HEK293 (cell line): ENCODE results near the gene CHST15.

Experiments used
- CTCF ChIA-PET: fragments of 350-600 bp; formaldehyde crosslinking; extraction: SDS; loops from one replicate; lab custom pipeline; 2021; ENCODE audit warnings: antibody characterized with exemption; lab: Yijun Ruan, JAX
- POLR2A ChIA-PET: fragments of 300-600 bp; formaldehyde crosslinking; extraction: SDS; loops from one replicate; lab custom pipeline; 2020; ENCODE audit warnings: antibody characterized with exemption, inconsistent platforms; lab: Yijun Ruan, JAX
- H3K27ac ChIP-seq: fragments of 200-500 bp; sonication (Bioruptor generic); 2 replicates; pipeline ENCODE4 v1.5.1; 2014; ENCODE audit warnings: low read depth, low read length, control low read depth, inconsistent platforms; ENCODE audit errors: extremely low read depth
- H3K36me3 ChIP-seq, 2 experiments: fragments of 200-500 bp in 1 of 2; sonication (Bioruptor generic) in 1 of 2; 1 replicate in 1 of 2; 2 replicates in 1 of 2; pipeline ENCODE4 v1.5.1; 2014 to 2017; ENCODE audit warnings: inconsistent platforms in 2 of 2, low read length in 2 of 2; ENCODE audit not compliant: control insufficient read depth in 2 of 2, insufficient read depth in 1 of 2
- H3K4me1 ChIP-seq: fragments of 200-500 bp; sonication (Bioruptor generic); 2 replicates; pipeline ENCODE4 v1.5.1; 2014; ENCODE audit warnings: mild to moderate bottlenecking, low read length, inconsistent platforms; ENCODE audit not compliant: control insufficient read depth, insufficient read depth
- H3K4me3 ChIP-seq: 2 replicates; pipeline ENCODE4 v1.5.1; 2011; ENCODE audit warnings: low read depth, mild to moderate bottlenecking, control low read depth, low read length, moderate library complexity
- H3K9me3 ChIP-seq: fragments of 200-500 bp; sonication (Bioruptor generic); 2 replicates; pipeline ENCODE4 v1.5.1; 2014; ENCODE audit warnings: low read depth, low read length, inconsistent platforms; ENCODE audit not compliant: control insufficient read depth, insufficient read depth
- KLF9 ChIP-seq: fragments of 450-650 bp; formaldehyde crosslinking; IDR thresholded peaks from 2 replicates; pipeline ENCODE4 v1.5.1; 2016; ENCODE audit warnings: missing biosample characterization, missing genetic modification characterization, low read depth
- OSR2 ChIP-seq: fragments of 450-650 bp; formaldehyde crosslinking; IDR thresholded peaks from 2 replicates; pipeline ENCODE4 v1.5.1; 2016; ENCODE audit warnings: missing biosample characterization, missing genetic modification characterization
- ZBTB48 ChIP-seq: fragments of 450-650 bp; formaldehyde crosslinking; IDR thresholded peaks from 2 replicates; pipeline ENCODE4 v1.5.1; 2016; ENCODE audit warnings: missing biosample characterization, missing genetic modification characterization
- ZEB2 ChIP-seq: fragments of 450-650 bp; formaldehyde crosslinking; IDR thresholded peaks from 2 replicates; pipeline ENCODE4 v1.5.1; 2016; ENCODE audit warnings: missing biosample characterization, missing genetic modification characterization
- ZNF248 ChIP-seq: fragments of 450-650 bp; formaldehyde crosslinking; IDR thresholded peaks from 2 replicates; pipeline ENCODE4 v1.5.1; 2017; ENCODE audit warnings: missing biosample characterization, missing genetic modification characterization
- ZNF510 ChIP-seq: fragments of 450-650 bp; formaldehyde crosslinking; IDR thresholded peaks from 2 replicates; pipeline ENCODE4 v1.5.1; 2018; ENCODE audit warnings: mild to moderate bottlenecking, missing genetic modification characterization, missing biosample characterization; ENCODE audit not compliant: insufficient replicate concordance
- TF ChIP-seq, protein P1 (sequence below): fragments of 450-650 bp; formaldehyde crosslinking; IDR thresholded peaks from 2 replicates; pipeline ENCODE4 v1.5.1; 2016; ENCODE audit warnings: missing biosample characterization, missing genetic modification characterization
- TF ChIP-seq, protein P2 (sequence below): fragments of 450-650 bp; formaldehyde crosslinking; IDR thresholded peaks from 2 replicates; pipeline ENCODE4 v1.5.1; 2016; ENCODE audit warnings: missing biosample characterization, missing genetic modification characterization
- TF ChIP-seq, protein P3 (sequence below): fragments of 450-650 bp; formaldehyde crosslinking; IDR thresholded peaks from 2 replicates; pipeline ENCODE4 v1.5.1; 2016; ENCODE audit warnings: missing biosample characterization, missing genetic modification characterization, borderline replicate concordance
- TF ChIP-seq, protein P4 (sequence below): fragments of 450-650 bp; formaldehyde crosslinking; IDR thresholded peaks from 2 replicates; pipeline ENCODE4 v1.5.1; 2017; ENCODE audit warnings: missing biosample characterization, missing genetic modification characterization
- TF ChIP-seq, protein P5 (sequence below): fragments of 450-650 bp; formaldehyde crosslinking; optimal IDR thresholded peaks from 2 replicates; pipeline ENCODE3; 2016; ENCODE audit warnings: missing biosample characterization, mild to moderate bottlenecking, missing genetic modification characterization
- TF ChIP-seq, protein P6 (sequence below): fragments of 450-650 bp; formaldehyde crosslinking; IDR thresholded peaks from 2 replicates; pipeline ENCODE4 v1.5.1; 2016; ENCODE audit warnings: missing biosample characterization, missing genetic modification characterization
- TF ChIP-seq, protein P7 (sequence below): fragments of 450-650 bp; formaldehyde crosslinking; IDR thresholded peaks from 2 replicates; pipeline ENCODE4 v1.5.1; 2017; ENCODE audit warnings: missing biosample characterization, missing genetic modification characterization

Gene CHST15

DNA sequence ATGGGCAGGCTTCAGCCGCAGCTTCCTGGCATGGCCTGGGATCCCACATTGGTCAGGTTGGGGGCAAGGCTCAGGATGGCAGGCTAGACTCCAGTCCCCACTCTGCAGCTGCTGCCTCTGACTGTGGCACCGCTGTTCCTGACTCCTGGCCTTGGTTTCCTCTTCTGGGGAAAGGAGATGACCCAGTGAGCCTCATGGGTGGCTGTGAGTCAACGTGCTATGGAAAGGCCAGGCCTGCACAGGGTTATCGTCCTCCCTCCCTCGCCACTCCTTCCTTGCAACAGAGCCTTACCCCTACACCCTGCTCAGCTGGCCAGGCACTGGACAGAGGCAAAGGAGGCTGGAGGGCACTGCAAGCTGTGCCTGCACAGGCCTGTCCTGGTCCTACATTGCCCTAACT, 36.1 kb upstream of the CHST15 start (continued):
- TF ChIP-seq, protein P1, sequence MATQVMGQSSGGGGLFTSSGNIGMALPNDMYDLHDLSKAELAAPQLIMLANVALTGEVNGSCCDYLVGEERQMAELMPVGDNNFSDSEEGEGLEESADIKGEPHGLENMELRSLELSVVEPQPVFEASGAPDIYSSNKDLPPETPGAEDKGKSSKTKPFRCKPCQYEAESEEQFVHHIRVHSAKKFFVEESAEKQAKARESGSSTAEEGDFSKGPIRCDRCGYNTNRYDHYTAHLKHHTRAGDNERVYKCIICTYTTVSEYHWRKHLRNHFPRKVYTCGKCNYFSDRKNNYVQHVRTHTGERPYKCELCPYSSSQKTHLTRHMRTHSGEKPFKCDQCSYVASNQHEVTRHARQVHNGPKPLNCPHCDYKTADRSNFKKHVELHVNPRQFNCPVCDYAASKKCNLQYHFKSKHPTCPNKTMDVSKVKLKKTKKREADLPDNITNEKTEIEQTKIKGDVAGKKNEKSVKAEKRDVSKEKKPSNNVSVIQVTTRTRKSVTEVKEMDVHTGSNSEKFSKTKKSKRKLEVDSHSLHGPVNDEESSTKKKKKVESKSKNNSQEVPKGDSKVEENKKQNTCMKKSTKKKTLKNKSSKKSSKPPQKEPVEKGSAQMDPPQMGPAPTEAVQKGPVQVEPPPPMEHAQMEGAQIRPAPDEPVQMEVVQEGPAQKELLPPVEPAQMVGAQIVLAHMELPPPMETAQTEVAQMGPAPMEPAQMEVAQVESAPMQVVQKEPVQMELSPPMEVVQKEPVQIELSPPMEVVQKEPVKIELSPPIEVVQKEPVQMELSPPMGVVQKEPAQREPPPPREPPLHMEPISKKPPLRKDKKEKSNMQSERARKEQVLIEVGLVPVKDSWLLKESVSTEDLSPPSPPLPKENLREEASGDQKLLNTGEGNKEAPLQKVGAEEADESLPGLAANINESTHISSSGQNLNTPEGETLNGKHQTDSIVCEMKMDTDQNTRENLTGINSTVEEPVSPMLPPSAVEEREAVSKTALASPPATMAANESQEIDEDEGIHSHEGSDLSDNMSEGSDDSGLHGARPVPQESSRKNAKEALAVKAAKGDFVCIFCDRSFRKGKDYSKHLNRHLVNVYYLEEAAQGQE (tag by site-specific recombination) = no peak
- TF ChIP-seq OSR2 (tag by site-specific recombination) = no peak

DNA sequence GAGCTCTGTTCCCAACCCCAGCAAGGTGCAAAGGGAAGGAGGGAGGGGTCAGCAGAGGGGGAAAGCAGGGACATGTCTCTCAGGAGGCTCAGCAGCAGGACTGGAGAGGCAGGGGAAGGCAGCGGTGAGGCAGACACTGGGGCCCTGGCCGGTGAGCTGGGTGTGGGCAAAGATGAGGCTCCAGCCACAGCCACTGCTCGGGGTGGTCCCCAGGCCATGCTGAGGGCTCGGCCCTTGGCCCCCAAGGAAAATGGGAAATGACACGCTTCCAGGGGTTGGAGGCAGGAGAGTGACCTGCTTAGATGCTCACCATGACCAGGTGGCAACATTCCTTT, 35.4 kb upstream of the CHST15 start:
- no peaks in the 10 kb centered on the region for H3K36me3 ChIP-seq
- TF ChIP-seq ZNF248 (tag by site-specific recombination) (no peak), ZNF510 (tag by site-specific recombination) (no peak), ZBTB48 (tag by site-specific recombination) (no peak), KLF9 (tag by site-specific recombination) (no peak), ZEB2 (tag by site-specific recombination) (no peak)
- TF ChIP-seq, protein P2, sequence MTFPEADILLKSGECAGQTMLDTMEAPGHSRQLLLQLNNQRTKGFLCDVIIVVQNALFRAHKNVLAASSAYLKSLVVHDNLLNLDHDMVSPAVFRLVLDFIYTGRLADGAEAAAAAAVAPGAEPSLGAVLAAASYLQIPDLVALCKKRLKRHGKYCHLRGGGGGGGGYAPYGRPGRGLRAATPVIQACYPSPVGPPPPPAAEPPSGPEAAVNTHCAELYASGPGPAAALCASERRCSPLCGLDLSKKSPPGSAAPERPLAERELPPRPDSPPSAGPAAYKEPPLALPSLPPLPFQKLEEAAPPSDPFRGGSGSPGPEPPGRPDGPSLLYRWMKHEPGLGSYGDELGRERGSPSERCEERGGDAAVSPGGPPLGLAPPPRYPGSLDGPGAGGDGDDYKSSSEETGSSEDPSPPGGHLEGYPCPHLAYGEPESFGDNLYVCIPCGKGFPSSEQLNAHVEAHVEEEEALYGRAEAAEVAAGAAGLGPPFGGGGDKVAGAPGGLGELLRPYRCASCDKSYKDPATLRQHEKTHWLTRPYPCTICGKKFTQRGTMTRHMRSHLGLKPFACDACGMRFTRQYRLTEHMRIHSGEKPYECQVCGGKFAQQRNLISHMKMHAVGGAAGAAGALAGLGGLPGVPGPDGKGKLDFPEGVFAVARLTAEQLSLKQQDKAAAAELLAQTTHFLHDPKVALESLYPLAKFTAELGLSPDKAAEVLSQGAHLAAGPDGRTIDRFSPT (tag by site-specific recombination) = no peak
- TF ChIP-seq, protein P3, sequence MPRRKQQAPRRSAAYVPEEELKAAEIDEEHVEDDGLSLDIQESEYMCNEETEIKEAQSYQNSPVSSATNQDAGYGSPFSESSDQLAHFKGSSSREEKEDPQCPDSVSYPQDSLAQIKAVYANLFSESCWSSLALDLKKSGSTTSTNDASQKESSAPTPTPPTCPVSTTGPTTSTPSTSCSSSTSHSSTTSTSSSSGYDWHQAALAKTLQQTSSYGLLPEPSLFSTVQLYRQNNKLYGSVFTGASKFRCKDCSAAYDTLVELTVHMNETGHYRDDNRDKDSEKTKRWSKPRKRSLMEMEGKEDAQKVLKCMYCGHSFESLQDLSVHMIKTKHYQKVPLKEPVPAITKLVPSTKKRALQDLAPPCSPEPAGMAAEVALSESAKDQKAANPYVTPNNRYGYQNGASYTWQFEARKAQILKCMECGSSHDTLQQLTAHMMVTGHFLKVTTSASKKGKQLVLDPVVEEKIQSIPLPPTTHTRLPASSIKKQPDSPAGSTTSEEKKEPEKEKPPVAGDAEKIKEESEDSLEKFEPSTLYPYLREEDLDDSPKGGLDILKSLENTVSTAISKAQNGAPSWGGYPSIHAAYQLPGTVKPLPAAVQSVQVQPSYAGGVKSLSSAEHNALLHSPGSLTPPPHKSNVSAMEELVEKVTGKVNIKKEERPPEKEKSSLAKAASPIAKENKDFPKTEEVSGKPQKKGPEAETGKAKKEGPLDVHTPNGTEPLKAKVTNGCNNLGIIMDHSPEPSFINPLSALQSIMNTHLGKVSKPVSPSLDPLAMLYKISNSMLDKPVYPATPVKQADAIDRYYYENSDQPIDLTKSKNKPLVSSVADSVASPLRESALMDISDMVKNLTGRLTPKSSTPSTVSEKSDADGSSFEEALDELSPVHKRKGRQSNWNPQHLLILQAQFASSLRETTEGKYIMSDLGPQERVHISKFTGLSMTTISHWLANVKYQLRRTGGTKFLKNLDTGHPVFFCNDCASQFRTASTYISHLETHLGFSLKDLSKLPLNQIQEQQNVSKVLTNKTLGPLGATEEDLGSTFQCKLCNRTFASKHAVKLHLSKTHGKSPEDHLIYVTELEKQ (tag by site-specific recombination) = no peak
- TF ChIP-seq, protein P4, sequence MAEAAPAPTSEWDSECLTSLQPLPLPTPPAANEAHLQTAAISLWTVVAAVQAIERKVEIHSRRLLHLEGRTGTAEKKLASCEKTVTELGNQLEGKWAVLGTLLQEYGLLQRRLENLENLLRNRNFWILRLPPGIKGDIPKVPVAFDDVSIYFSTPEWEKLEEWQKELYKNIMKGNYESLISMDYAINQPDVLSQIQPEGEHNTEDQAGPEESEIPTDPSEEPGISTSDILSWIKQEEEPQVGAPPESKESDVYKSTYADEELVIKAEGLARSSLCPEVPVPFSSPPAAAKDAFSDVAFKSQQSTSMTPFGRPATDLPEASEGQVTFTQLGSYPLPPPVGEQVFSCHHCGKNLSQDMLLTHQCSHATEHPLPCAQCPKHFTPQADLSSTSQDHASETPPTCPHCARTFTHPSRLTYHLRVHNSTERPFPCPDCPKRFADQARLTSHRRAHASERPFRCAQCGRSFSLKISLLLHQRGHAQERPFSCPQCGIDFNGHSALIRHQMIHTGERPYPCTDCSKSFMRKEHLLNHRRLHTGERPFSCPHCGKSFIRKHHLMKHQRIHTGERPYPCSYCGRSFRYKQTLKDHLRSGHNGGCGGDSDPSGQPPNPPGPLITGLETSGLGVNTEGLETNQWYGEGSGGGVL (tag by site-specific recombination) = no peak
- TF ChIP-seq, protein P5, sequence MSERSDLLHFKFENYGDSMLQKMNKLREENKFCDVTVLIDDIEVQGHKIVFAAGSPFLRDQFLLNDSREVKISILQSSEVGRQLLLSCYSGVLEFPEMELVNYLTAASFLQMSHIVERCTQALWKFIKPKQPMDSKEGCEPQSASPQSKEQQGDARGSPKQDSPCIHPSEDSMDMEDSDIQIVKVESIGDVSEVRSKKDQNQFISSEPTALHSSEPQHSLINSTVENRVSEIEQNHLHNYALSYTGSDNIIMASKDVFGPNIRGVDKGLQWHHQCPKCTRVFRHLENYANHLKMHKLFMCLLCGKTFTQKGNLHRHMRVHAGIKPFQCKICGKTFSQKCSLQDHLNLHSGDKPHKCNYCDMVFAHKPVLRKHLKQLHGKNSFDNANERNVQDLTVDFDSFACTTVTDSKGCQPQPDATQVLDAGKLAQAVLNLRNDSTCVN (tag by site-specific recombination) = no peak
- TF ChIP-seq, protein P6, sequence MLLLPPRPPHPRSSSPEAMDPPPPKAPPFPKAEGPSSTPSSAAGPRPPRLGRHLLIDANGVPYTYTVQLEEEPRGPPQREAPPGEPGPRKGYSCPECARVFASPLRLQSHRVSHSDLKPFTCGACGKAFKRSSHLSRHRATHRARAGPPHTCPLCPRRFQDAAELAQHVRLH (tag by site-specific recombination) = no peak
- TF ChIP-seq, protein P7, sequence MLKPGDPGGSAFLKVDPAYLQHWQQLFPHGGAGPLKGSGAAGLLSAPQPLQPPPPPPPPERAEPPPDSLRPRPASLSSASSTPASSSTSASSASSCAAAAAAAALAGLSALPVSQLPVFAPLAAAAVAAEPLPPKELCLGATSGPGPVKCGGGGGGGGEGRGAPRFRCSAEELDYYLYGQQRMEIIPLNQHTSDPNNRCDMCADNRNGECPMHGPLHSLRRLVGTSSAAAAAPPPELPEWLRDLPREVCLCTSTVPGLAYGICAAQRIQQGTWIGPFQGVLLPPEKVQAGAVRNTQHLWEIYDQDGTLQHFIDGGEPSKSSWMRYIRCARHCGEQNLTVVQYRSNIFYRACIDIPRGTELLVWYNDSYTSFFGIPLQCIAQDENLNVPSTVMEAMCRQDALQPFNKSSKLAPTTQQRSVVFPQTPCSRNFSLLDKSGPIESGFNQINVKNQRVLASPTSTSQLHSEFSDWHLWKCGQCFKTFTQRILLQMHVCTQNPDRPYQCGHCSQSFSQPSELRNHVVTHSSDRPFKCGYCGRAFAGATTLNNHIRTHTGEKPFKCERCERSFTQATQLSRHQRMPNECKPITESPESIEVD (tag by site-specific recombination) = no peak
- H3K4me1 ChIP-seq = no peaks in the 10 kb centered on the region
- no peaks in the 10 kb centered on the region for H3K9me3 ChIP-seq
- POLR2A ChIA-PET = no interaction called here
- no peak overlapping the region for H3K4me3 ChIP-seq
- no peak overlapping the region; the same call in 1 of the 2 replicates for H3K27ac ChIP-seq
- CTCF ChIA-PET = no interaction called here
